PFSK-1 (cell line): Measurements from ENCODE around the gene ESAM.

Experiments used
- POLR2AphosphoS5 ChIP-seq: IDR thresholded peaks from 2 replicates; pipeline ENCODE4 v1.6.1; 2012; ENCODE audit warnings: low read depth, mild to moderate bottlenecking, control low read depth, low read length, moderate library complexity
- SIN3A ChIP-seq: IDR thresholded peaks from 2 replicates; pipeline ENCODE4 v1.6.1; 2012; ENCODE audit warnings: mild to moderate bottlenecking, low read length, moderate library complexity, borderline replicate concordance; ENCODE audit not compliant: insufficient read depth
- TAF1 ChIP-seq: IDR thresholded peaks from 2 replicates; pipeline ENCODE4 v1.6.1; 2012; ENCODE audit warnings: low read length, control low read depth, borderline replicate concordance; ENCODE audit not compliant: insufficient read depth

- TF ChIP-seq SIN3A (no peak), POLR2AphosphoS5 (no peak), TAF1 (no peak)
These were observed 25.4 kb downstream of the ESAM start for GRCh38 chr11:124736736-124737135.
